HTERT RPE-1 (cell line): ENCODE results near the gene SLC37A1.

Source experiments
- in situ Hi-C: fragments of 300-500 bp; cut with MboI; formaldehyde crosslinking; loops from 4 replicates; pipeline ENCODE4 v1.14.3; 2020; ENCODE audit warnings: low sequenced_read_pairs

The SLC37A1 gene

GRCh38 chr21:42587036-42587435 is 73.4 kb downstream of the SLC37A1 start:
- in situ Hi-C loops, result no loop called here

DNA sequence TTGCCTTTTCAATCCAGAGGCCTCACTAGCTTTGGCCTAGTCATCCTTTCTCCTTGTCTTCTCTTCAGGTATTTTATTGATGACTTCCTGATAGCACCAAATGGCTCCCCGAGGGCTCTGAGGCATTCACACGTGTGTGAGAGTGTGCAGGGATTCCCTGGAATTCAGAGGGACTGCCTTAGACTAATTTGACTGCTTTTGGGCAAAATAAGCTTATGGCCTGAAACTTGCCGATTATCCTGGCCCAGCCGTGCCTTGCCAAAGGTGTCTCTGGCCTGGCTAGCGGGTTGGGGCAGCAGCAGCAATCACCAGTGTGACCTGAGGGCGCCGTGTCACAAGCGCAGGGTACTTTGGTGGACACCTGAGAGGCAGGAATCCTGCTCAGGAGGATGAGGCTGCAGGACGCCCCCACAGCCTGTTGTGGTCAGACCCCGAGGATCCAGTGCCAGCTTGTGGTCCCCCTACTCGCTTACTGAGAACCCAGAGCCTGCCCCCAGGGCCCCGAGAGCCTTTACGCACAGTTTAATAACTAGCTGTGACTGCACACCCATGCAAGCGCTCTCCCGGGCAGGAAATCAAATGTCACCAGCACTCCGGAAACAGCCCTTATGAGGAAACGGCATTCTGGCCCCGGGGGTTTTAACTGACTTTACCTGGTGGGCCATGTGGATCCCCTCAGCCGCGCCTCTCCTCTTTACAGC is 76.9 kb downstream of the SLC37A1 start:
- in situ Hi-C loops, result no loop called here

DNA sequence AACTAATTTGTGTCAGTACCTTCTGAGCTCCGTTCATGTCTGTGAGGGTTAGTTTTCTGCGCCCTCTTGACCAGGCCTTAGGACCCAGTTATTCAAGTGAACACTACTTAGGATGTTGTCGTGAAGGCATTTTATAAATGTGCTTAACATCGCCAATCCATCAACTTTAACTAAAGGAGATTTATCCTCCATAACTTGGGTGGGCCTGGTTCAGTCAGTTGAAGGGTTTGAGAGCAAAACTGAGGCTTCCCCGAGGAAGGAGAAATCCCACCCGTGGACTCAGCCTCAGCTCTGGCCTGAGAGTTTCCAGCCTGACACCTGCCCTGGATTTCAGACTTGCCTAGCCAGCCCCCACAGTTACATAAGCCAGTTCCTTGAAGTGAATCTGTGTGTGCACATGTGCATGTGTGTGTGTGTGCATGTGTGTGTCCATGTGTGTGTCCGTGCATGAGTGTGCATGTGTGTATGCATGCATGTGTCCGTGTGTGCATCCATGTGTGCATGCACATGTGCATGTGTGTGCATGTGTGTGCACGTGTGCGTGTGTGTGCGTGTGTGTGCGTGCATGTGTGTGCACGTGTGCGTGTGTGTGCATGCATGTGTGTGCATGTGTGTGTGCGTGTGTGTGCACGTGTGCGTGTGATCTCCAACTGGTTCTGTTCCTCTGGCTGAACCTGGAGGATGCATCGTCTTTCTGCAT is 77.7 kb downstream of the SLC37A1 start:
- in situ Hi-C loops, result no loop called here

- in situ Hi-C loops, result no loop called here
These were observed 78.6 kb downstream of the SLC37A1 start for GRCh38 chr21:42592156-42592820.

DNA sequence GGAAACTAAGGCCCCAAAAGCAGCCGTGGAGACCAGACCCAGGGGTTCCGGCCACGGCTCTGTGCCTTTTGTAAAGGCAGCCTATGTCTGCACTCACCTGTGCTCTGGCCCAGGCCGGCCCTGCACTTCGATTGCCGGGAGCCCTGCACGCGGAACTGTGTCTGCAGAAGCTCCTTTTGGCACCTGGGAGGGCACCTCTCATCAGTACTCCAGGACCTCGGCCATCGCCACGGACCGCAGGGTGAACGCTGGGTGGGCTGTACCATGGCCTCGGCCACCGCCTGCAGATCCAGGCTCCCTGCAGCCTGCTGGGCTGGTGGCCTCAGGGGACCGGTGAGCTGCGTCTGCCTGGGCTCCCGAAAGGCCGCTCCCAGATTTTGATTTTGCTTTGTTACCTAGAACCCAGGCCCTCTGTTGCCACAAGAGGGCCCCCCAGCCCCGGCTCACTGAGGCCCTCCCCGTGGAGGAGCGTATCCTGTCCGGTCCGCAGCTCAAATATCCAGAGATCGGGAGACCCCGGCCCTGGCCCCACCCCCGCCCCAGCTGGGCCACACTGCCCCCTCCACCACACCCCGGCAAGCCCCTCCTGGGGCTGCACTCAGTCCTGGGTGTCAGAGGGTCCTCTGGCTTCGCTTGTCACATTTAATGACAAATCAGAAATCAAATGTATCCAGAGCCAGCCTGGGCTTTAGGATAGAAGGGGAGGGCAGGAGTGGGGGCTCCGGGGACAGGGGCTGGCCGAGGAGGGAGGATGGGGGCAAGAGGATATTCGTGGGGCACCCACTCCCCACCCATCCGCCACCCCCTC is 79.6 kb downstream of the SLC37A1 start:
- in situ Hi-C loops, result no loop called here

DNA sequence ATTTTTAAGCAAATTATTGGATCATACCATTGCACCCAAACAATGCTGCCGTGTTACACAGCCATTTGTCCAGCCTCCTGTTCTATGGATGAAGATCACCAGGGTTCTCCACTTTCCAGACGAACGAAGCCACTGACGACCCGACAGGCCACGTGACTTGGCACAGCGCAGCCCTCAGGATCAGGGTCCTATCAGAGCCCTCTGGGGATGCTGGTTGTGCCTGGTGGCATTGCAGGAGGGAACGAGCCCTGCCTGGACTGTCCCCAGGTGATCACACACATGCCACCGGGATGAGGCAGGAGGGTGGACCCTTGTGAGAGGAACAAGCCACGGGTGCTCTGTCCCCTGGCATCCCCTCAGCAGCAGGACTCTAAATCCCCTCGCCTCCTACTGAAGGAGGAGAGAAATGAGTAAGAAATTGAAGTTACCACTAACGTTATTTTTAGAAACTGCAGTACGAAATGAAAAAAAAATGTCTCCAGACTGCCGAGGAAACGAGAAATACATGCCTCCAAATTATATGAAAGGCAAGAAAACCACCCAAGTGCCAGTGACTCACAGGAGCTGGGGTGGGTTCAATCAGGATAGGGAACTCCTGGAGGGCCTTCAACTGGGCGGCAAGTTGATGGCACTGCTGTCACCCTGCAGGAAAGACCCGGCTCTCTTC is 81.1 kb downstream of the SLC37A1 start:
- in situ Hi-C loops, result no loop called here

DNA sequence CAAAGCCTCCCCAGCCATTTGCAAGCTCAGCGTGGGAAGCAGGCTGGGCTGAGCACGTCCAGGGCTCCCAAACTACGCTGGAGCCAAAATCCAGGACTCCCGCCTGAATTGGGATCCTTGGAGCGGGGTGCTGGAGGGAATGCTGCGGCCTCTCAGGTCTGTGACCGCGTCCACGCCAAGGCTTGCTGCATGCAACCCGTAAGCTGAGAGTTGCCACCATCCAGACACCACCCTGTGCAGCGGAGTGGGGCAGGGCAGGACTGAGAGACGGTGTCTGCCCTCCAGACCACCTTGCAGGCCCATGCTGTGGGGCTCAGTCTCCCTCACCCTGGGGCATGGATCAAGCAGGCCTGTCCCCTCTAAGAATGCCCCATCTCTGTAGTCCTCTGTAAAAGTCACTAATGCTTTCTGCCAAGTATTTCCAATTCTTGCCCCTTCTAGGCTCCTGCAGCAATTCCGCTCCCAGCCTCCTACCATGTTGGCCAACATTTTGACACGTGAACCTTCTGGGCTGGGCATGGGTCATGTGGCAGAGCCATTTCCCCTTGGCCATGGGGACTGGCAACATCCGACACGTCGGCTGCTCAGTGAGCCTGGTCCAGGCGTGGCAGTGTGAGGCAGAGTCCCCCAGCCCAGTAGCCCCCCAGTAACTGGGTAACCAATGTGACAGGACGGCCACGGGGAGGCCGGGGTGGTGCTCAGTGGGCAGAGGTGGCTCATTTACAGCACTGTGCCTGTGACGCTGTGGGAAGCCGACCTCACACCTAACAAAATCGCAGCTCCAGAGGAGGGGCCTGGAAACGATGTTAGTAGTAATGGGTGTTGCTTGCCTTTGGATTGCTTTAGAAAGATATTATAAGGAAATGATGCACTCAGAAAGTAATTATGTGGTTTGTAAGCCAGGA is 81.9 kb downstream of the SLC37A1 start:
- in situ Hi-C loops, result no loop called here

DNA sequence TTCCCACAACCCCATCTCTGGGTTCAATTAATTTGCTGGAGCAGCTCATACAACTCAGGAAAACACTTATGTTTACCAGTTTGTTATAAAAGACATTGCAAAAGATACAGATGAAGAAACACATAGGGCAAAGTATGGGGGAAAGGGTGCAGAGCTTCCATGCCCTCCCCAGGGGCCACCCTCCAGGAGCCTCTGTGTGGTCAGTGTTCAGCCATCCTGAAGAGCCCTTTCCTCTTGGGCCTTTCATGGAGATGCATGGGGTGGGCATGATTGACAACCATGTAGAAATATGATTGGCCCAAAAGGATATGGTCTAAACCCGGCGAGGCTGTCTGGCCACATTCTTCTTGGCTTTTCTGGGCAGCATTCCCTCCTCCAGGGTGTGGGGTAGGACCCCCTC is 83.0 kb downstream of the SLC37A1 start:
- in situ Hi-C loops, result no loop called here

- in situ Hi-C loops, result no loop called here
These were observed 84.0 kb downstream of the SLC37A1 start for GRCh38 chr21:42597487-42598158.

- in situ Hi-C loops, result no loop called here
These were observed 84.6 kb downstream of the SLC37A1 start for GRCh38 chr21:42598159-42598735.

DNA sequence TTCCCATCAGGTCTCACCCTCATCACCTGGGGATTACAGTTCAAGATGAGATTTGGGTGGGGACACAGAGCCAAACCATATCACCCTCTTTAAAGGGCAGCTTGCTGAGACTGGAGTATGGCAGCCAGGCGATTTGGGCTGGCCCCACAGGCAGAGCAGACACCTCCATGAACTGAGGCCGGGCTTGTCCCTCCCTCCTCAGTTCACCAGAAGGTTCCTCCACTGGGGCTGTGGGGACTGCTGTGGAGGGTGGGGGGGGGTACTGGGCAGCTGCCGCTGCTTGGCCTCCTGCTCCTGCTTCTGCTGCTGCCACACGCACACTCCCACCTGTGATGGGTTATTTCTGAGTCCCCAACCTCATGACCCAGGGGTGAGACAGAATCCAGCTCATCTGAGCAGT is 85.8 kb downstream of the SLC37A1 start:
- in situ Hi-C loops, result no loop called here

- in situ Hi-C loops, result no loop called here
These were observed 86.3 kb downstream of the SLC37A1 start for GRCh38 chr21:42599962-42600361.

DNA sequence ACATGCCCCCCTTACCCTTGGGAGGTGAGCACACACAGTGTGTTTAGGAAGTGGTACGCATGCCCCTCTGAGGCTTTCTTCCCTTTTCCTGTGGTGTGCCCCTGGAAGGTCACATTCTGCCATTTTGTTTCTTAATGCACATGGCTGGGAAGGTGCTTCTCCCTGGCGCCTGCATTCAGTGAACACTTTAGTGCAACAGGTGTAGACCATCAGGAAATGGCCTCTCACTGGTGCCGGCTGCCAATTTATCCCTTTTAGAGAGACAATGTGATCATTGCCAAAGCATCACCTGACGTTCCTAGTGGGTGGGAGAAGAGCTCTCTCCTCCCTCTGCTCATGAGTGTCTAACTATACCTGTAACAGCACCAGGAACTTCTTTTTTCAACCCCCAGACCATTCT is 88.0 kb downstream of the SLC37A1 start:
- in situ Hi-C loops, result no loop called here

DNA sequence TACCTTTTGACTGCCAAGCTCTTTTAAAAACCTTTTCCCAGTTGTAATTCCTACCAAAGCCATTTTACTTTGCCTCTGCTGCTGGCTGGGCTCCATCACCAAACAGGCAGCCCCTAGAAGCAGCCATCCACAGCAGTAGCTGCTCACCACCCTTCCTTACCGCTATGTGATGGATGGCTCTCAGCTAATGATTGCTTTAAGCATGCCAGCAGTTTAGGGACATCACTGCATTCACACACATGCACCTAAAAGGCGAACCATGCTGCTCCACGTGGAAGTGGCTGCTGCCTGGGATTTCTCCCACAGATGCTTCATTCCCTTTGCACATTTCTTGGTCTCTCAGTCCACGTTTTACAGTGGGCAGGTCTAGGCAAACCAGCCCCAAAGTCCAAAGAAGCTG is 93.5 kb downstream of the SLC37A1 start:
- in situ Hi-C loops, result no loop called here

DNA sequence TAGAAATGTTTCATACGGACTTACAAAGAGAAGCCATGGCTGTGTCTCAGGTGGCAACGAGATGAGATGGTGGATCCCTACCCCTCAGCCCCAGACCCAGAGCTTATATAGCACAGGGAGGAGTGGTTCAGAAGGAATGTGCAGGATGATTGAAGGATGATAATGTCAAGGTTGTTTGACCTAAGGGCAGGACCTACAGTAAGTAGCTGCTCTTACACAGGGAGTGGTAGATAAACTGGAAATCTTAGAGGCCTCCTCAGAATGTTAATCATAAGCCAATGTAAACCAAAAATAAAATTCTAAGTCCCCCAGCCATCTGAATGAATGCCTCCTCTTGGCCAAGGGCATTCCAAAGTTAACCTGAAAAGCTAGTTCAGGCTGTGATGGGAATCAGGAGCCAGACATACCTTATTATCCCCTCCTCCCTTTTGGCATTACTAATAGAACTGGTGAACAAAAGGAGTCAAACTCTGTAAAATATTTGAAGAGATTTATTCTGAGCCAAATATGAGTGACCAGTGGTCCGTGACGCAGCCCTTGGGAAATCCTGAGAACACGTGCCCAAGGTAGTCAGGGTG is 94.0 kb downstream of the SLC37A1 start:
- in situ Hi-C loops, result no loop called here

- in situ Hi-C loops, result no loop called here
These were observed 94.8 kb downstream of the SLC37A1 start for GRCh38 chr21:42608446-42608845.

DNA sequence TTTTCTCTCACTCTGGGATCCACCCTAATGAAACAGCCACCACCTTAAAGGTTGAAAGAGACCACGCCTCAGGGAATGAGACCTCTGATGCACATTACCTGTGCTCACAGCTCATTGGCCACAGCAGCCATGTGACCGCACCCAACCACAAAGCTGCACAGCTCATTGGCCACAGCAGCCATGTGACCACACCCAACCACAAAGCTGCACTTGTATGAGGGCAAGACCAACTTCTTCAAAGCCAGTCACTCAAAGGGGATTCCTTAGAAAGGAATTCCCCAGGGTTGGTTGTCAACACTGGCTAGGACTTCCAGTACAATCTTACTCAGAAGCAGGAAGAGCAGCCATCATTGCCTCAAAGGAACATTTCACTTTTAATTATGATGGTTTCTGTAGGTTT is 96.2 kb downstream of the SLC37A1 start:
- in situ Hi-C loops, result no loop called here

- in situ Hi-C loops, result no loop called here
These were observed 98.2 kb downstream of the SLC37A1 start for GRCh38 chr21:42611852-42612251.
